VCaP (cell line): ENCODE measurements around the gene CTBP1.
"Not testable (repeated sequence)": the region's sequence is repeated elsewhere in the genome, so short reads cannot be mapped to it uniquely, and the experiment has no call there.

Source experiments
- H3K27ac ChIP-seq: fragments of 450-650 bp; 2 replicates; pipeline ENCODE4 v1.5.1; 2017
- CTCF ChIP-seq: fragments of 450-650 bp; conservative IDR thresholded peaks from 2 replicates; pipeline ENCODE4 v1.5.1; 2017; ENCODE audit warnings: mild to moderate bottlenecking, moderate library complexity

Gene CTBP1

GRCh38 chr4:1239141-1239949 is 9.6 kb downstream of the CTBP1 start:
- H3K27ac ChIP-seq = no peak overlapping the region
- no peak for TF ChIP-seq CTCF

GRCh38 chr4:1238676-1239000 is 10.3 kb downstream of the CTBP1 start:
- H3K27ac ChIP-seq = no peak overlapping the region
- TF ChIP-seq CTCF = no peak

GRCh38 chr4:1237981-1238675 is 10.8 kb downstream of the CTBP1 start:
- TF ChIP-seq CTCF = no peak
- H3K27ac ChIP-seq = no peak overlapping the region

GRCh38 chr4:1237261-1237660 is 11.7 kb downstream of the CTBP1 start:
- H3K27ac ChIP-seq = not testable (repeated sequence)

GRCh38 chr4:1236836-1237235 is 12.1 kb downstream of the CTBP1 start:
- H3K27ac ChIP-seq = not testable (repeated sequence)

- no peak overlapping the region for H3K27ac ChIP-seq
- no peak for TF ChIP-seq CTCF
Measured at GRCh38 chr4:1236103-1236641, 12.8 kb downstream of the CTBP1 start.

GRCh38 chr4:1235381-1236102 is 13.4 kb downstream of the CTBP1 start:
- no peak overlapping the region for H3K27ac ChIP-seq
- no peak for TF ChIP-seq CTCF

GRCh38 chr4:1234811-1235292 is 14.1 kb downstream of the CTBP1 start:
- H3K27ac ChIP-seq = no peak overlapping the region
- TF ChIP-seq CTCF = no peak
